Neural progenitor cell (in vitro differentiated cells): ENCODE measurements around the gene SLC25A13. TPM values are rescaled to one million over a fixed set of nuclear protein-coding genes. Genes with fewer than 3 reads are reported as not detected.

Source experiments
- DNase-seq: peaks from one replicate; pipeline ENCODE4 v3.0.0-alpha.2; 2016; ENCODE audit warnings: low spot score
- H2AFZ ChIP-seq: fragments of 200-600 bp; sonication (generic); replicated peaks from 2 replicates; pipeline ENCODE4 v1.6.1; 2016; ENCODE audit warnings: antibody characterized with exemption
- H3F3A ChIP-seq: fragments of 200-600 bp; sonication (generic); 2 replicates; pipeline ENCODE4 v1.6.1; 2016; ENCODE audit warnings: antibody characterized with exemption, low read depth
- H3K27ac ChIP-seq: fragments of 200-600 bp; sonication (generic); 2 replicates; pipeline ENCODE4 v1.5.1; 2016; ENCODE audit warnings: mild to moderate bottlenecking
- H3K27me3 ChIP-seq: fragments of 200-600 bp; sonication (generic); 2 replicates; pipeline ENCODE4 v1.6.1; 2016; ENCODE audit warnings: mild to moderate bottlenecking, moderate library complexity
- H3K36me3 ChIP-seq: fragments of 200-600 bp; sonication (generic); 2 replicates; pipeline ENCODE4 v1.5.1; 2016
- H3K4me1 ChIP-seq: fragments of 200-600 bp; sonication (generic); 2 replicates; pipeline ENCODE4 v1.6.1; 2016; ENCODE audit warnings: mixed run types
- H3K4me2 ChIP-seq: fragments of 200-600 bp; sonication (generic); 2 replicates; pipeline ENCODE4 v1.6.1; 2016
- H3K4me3 ChIP-seq: fragments of 200-600 bp; sonication (generic); 2 replicates; pipeline ENCODE4 v1.5.1; 2016
- H3K79me2 ChIP-seq: fragments of 200-600 bp; sonication (generic); 2 replicates; pipeline ENCODE4 v1.6.1; 2016; ENCODE audit warnings: low read depth
- H3K9ac ChIP-seq: fragments of 200-600 bp; sonication (generic); 2 replicates; pipeline ENCODE4 v1.6.1; 2016
- H3K9me3 ChIP-seq: fragments of 200-600 bp; sonication (generic); 2 replicates; pipeline ENCODE4 v1.5.1; 2016; ENCODE audit warnings: low read depth
- H4K20me1 ChIP-seq: fragments of 200-600 bp; sonication (generic); 2 replicates; pipeline ENCODE4 v1.6.1; 2016; ENCODE audit warnings: low read depth
- H3K27ac Mint-ChIP-seq: 3 replicates; pipeline ENCODE4 v1.8.0; 2021; ENCODE audit warnings: mixed read lengths
- H3K27me3 Mint-ChIP-seq: 2 replicates; pipeline ENCODE4 v1.8.0; 2022; ENCODE audit warnings: low read depth, mild to moderate bottlenecking, inconsistent platforms, moderate library complexity, mixed read lengths; ENCODE audit not compliant: insufficient read depth
- H3K36me3 Mint-ChIP-seq: 3 replicates; pipeline ENCODE4 v1.8.0; 2021; ENCODE audit warnings: mixed read lengths
- H3K4me1 Mint-ChIP-seq: 3 replicates; pipeline ENCODE4 v1.8.0; 2021; ENCODE audit warnings: mixed read lengths
- H3K4me3 Mint-ChIP-seq: 3 replicates; pipeline ENCODE4 v1.8.0; 2021; ENCODE audit warnings: mild to moderate bottlenecking, moderate library complexity, mixed read lengths
- H3K9me3 Mint-ChIP-seq: 3 replicates; pipeline ENCODE4 v1.8.0; 2020; ENCODE audit warnings: mixed read lengths
- CTCF ChIP-seq: fragments of 200-600 bp; sonication (generic); IDR thresholded peaks from 2 replicates; pipeline ENCODE4 v1.5.1; 2017; ENCODE audit warnings: antibody characterized with exemption, mild to moderate bottlenecking
- EZH2 ChIP-seq: fragments of 200-600 bp; sonication (generic); IDR thresholded peaks from 2 replicates; pipeline ENCODE4 v1.6.1; 2017; ENCODE audit warnings: antibody characterized with exemption, mild to moderate bottlenecking, moderate library complexity
- EZH2phosphoT487 ChIP-seq: fragments of 200-600 bp; sonication (generic); IDR thresholded peaks from 2 replicates; pipeline ENCODE4 v1.6.1; 2017; ENCODE audit warnings: antibody characterized with exemption
- total RNA-seq: library from RNA; depleted of rRNA; stranded (reverse); fragments of >200 nt; gene quantifications from 2 replicates; pipeline ENCODE4 v1.2.3, GENCODE V29; 2015; ENCODE audit warnings: low replicate concordance

Gene SLC25A13
- total RNA-seq, 1 donor from 2014 or later, result 83.3 TPM

- no peak overlapping the region for H3K9ac ChIP-seq
- no peaks in the 10 kb centered on the region for H3K79me2 ChIP-seq
- no peaks in the 10 kb centered on the region for H3K9me3 ChIP-seq
- no peak overlapping the region for H3K4me2 ChIP-seq
- peaks cover 9% of the 10 kb centered on the region for H3K4me1 ChIP-seq
- H3F3A ChIP-seq, result no peaks in the 10 kb centered on the region
- peaks cover 4% of the 10 kb centered on the region for H4K20me1 ChIP-seq
- H3K36me3 ChIP-seq, result no peaks in the 10 kb centered on the region
- Mint-ChIP-seq H3K27ac (no peak overlapping the region), H3K4me3 (no peak overlapping the region), H3K4me1 (peaks cover 10% of the 10 kb centered on the region), H3K36me3 (peaks cover 2% of the 10 kb centered on the region), H3K9me3 (no peaks in the 10 kb centered on the region), H3K27me3 (no peaks in the 10 kb centered on the region)
- no peak for DNase-seq
- H2AFZ ChIP-seq, result no peak overlapping the region
- no peak overlapping the region for H3K27ac ChIP-seq
- no peak overlapping the region for H3K4me3 ChIP-seq
- no peaks in the 10 kb centered on the region for H3K27me3 ChIP-seq
- no peak for TF ChIP-seq EZH2
- TF ChIP-seq EZH2phosphoT487, result no peak
- no peak for TF ChIP-seq CTCF
These were observed 119.8 kb downstream of the SLC25A13 start for GRCh38 chr7:96202102-96202501.

GRCh38 chr7:96200740-96201139 lies 121.2 kb downstream of the SLC25A13 start:
- Histone ChIP-seq H3K27me3 (no peaks in the 10 kb centered on the region), H3F3A (no peaks in the 10 kb centered on the region), H3K4me3 (no peak overlapping the region), H3K4me1 (peaks cover 9% of the 10 kb centered on the region), H2AFZ (no peak overlapping the region), H3K36me3 (no peaks in the 10 kb centered on the region), H3K4me2 (no peak overlapping the region), H3K9me3 (no peaks in the 10 kb centered on the region), H4K20me1 (peaks cover 4% of the 10 kb centered on the region), H3K9ac (no peak overlapping the region), H3K27ac (no peak overlapping the region), H3K79me2 (no peaks in the 10 kb centered on the region)
- peaks cover 10% of the 10 kb centered on the region for H3K4me1 Mint-ChIP-seq
- H3K9me3 Mint-ChIP-seq, result no peaks in the 10 kb centered on the region
- TF ChIP-seq CTCF (no peak), EZH2 (no peak), EZH2phosphoT487 (no peak)
- H3K36me3 Mint-ChIP-seq, result peaks cover 2% of the 10 kb centered on the region
- H3K4me3 Mint-ChIP-seq, result no peak overlapping the region
- DNase-seq, result no peak
- no peaks in the 10 kb centered on the region for H3K27me3 Mint-ChIP-seq
- no peak overlapping the region for H3K27ac Mint-ChIP-seq

- no peaks in the 10 kb centered on the region for H3F3A ChIP-seq
These were observed 122.5 kb downstream of the SLC25A13 start for GRCh38 chr7:96199421-96199820.

More at GRCh38 chr7:96199421-96199820, 122.5 kb downstream of the SLC25A13 start:
- Mint-ChIP-seq H3K9me3 (no peaks in the 10 kb centered on the region), H3K27ac (no peak overlapping the region), H3K4me1 (peaks cover 10% of the 10 kb centered on the region), H3K27me3 (no peaks in the 10 kb centered on the region), H3K36me3 (peaks cover 3% of the 10 kb centered on the region), H3K4me3 (no peak overlapping the region)
- no peaks in the 10 kb centered on the region for H3K27me3 ChIP-seq
- H3K4me2 ChIP-seq, result no peak overlapping the region
- no peaks in the 10 kb centered on the region for H3K79me2 ChIP-seq
- no peaks in the 10 kb centered on the region for H3K36me3 ChIP-seq
- H3K27ac ChIP-seq, result no peak overlapping the region
- peaks cover 4% of the 10 kb centered on the region for H4K20me1 ChIP-seq
- peaks cover 9% of the 10 kb centered on the region for H3K4me1 ChIP-seq
- H3K4me3 ChIP-seq, result no peak overlapping the region
- H3K9me3 ChIP-seq, result no peaks in the 10 kb centered on the region
- H2AFZ ChIP-seq, result no peak overlapping the region
- TF ChIP-seq EZH2 (no peak), CTCF (no peak), EZH2phosphoT487 (no peak)
- no peak overlapping the region for H3K9ac ChIP-seq
- no peak for DNase-seq
